Non-pigmented ciliary epithelial cell (primary cell): ENCODE measurements around the gene GNA15.

Source experiments
- DNase-seq: peaks from one replicate; pipeline ENCODE4 v3.0.0-alpha.2; 2010; ENCODE audit warnings: low read depth

Gene GNA15

DNA sequence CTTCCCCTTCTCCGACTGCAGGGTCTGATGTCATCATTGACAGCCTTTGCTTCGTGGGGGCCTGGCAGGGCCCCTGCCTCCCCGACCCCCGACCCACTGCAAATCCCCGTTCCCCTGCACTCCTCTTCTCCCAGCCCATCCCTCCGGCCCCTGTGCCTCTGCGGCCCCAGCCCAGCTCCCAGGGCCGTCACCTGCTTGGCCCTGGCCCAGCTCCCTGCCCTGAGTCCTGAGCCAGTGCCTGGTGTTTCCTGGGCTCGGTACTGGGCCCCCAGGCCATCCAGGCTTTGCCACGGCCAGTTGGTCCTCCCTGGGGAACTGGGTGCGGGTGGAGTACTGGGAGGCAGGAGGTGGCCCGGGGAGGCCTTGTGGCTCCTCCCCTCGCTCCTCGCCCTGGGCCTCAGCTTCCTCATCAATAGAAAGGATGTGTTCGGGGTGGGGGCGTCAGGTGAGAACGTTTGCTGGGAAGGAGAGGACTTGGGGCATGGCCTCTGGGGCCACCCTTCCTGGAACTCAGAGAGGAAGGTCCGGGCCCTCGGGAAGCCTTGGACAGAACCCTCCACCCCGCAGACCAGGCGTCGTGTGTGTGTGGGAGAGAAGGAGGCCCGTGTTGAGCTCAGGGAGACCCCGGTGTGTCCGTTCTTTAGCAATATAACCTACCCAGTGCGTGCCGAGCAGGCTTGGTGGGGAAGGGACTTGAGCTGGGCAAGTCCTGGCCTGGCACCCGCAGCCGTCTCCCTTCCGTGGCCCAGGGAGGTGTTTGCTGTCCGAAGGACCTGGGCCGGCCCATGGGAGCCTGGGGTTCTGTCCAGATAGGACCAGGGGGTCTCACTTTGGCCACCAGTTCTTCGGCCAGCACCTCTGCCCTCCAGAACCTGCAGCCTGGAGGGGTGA is 72.7 kb downstream of the GNA15 start:
- DNase-seq, result no peak

DNA sequence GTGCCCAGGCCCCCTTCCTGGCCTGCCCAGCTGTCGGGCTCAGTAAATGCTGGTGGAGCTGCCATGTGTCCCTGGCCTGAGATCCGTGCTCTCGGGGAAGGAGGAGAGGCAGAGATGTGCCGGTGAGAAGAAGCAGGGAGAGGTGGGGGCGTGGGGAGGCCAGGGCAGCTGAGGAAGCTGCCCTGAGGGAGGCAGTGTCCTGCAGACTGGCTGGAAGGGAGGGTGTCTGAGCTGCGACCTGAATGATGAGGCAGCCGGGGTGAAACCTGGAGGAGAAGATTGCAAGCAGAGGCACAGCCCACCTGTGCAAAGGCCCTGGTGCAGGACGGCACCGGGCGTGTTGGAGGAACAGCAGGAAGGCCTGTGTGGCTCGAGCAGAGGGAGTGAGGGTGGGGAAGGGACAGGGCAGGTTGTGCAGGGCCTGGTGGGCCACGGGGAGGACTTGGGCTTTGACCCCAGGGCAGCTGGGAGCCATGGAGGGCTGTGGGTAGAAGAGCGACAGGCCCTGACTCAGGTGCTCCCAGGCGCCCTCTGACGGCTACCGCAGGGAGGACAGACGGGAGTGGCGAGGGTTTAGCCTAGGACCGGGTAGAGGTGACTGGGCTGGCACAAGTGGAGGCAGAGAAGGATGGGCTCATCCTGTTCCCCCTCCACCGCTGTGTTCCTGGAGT is 74.6 kb downstream of the GNA15 start:
- DNase-seq, result no peak

DNA sequence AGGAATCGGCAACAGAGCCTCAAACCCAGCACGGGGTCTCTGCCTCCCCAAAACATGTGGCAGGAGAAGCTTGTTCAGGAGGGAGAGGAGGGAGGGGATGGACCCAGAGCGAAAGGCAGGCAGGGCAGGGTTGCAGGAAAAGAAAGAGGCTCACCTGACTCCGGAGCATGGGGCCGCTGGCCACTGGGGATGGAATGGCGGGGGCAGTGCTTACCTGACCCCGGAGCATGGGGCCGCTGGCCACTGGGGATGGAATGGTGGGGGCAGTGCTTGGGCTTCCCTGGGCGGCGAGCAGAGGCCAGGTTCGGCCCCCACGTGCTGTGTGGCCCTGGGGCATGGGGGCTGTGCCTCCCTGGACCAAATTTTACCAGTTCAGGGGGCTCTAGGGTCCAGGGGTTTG is 75.4 kb downstream of the GNA15 start:
- no peak for DNase-seq

DNA sequence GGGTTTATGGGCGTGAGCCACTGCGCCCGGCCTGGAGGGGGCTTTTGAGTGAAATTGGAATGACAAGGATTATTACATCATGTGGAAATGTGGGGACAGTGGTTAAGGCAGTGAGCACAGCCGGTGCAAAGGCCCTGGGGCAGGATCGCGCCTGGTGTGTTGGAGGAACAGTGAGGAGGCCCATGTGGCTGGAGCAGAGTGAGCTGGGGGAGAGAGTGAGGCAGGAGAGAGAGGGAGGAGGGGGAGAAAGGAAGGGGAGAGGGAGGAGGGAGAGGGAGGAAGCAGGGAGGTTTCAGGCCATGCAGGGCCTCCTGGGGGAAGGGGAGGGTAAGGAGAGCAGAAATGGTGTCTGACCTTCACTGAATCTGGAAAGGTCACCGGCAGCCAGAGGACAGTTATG is 77.3 kb downstream of the GNA15 start:
- DNase-seq, result no peak
